ENCODE data around the gene ATP8A2. TPM values are rescaled to one million over a fixed set of nuclear protein-coding genes. Genes with fewer than 3 reads are reported as not detected.

ATP8A2 gene
- total and polyA plus RNA-seq, 4 donors: 0.01 to 0.08 (median 0.05) TPM; not detected in 1

DNA sequence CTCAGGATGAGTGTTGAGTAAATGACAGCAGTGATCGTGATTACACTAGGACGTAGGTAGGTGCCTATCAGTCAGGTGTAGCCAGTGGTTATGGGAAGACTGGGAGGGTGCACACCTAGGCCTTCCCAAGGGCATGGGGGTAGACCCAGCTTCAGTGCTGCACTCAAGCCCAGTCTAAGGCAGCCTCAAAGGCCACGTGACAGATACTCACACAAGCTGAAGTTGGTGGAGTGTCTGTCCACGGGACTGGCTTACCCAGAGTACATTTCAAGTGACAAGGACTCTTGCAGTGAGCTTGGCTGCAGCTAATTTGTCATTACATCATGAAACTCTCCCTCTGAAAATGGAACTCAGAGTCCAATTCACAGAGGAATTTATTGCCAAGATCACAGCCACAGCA lies 561.7 kb downstream of the ATP8A2 start:
- no peak for DNase-seq (ENCODE audit: low spot score)
- no peak for TF ChIP-seq JUND (IDR thresholded peaks at IDR 0.05)
- TF ChIP-seq HNF4G (IDR thresholded peaks at IDR 0.05): no peak
- TF ChIP-seq, protein P1, sequence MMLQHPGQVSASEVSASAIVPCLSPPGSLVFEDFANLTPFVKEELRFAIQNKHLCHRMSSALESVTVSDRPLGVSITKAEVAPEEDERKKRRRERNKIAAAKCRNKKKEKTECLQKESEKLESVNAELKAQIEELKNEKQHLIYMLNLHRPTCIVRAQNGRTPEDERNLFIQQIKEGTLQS (IDR thresholded peaks at IDR 0.05): no peak
- TF ChIP-seq GABPA (IDR thresholded peaks at IDR 0.05 in 1 of 2, conservative IDR thresholded peaks at IDR 0.05 in 1 of 2): no peak
- no peak for TF ChIP-seq FOXA2 (IDR thresholded peaks at IDR 0.05)
- no peak for TF ChIP-seq EGR1 (IDR thresholded peaks at IDR 0.05; ENCODE audit: low read depth in 2 of 2)
- no peak for TF ChIP-seq NR2F2 (IDR thresholded peaks at IDR 0.05)
- no peak overlapping the region for H3K4me3 ChIP-seq (ENCODE audit: low read depth in 1 of 3, low read length in 3 of 3)
- H3K36me3 ChIP-seq (ENCODE audit: control insufficient read depth in 4 of 4, insufficient read depth in 3 of 4, low read depth in 1 of 4, low read length in 3 of 4): no peaks in the 10 kb centered on the region
- no peak overlapping the region for H3K27ac ChIP-seq (ENCODE audit: low read depth in 1 of 2, low read length in 2 of 2)
- no peaks in the 10 kb centered on the region for H3K4me1 ChIP-seq (ENCODE audit: control insufficient read depth in 4 of 4, insufficient read depth in 4 of 4, low read length in 3 of 4)
- peaks cover 0 to 4% (median 3%) of the 10 kb centered on the region in 4 donors for H3K27me3 ChIP-seq (ENCODE audit: control insufficient read depth in 4 of 4, insufficient read depth in 4 of 4, low read length in 3 of 4)
- no peaks in the 10 kb centered on the region for H3K9me3 ChIP-seq (ENCODE audit: control insufficient read depth in 4 of 4, low read length in 3 of 4)
- WGBS: 71% methylated on average over 4 of the region's 4 CpGs
- no peak overlapping the region for H3K9ac ChIP-seq (ENCODE audit: low read depth in 1 of 2, low read length in 2 of 2)

DNA sequence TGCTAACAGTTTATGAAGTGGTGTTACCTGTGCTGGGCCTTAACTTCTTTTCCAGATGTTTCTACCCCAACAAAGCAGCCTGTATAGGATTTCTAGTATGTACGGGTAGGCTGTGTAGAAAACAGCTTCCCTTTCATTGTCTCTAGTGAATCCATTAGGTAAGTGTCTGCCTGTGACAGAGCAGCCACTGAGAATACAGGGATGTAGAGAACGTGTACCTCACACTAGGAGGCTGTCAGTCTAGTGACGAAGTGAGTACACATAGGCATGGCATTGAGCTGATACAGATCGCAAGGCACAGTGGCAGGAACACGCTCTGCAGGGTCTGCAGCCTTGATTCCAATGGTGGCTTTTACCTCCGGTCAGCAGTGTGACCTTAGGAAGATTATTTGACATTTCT lies 562.4 kb downstream of the ATP8A2 start:
- no peaks in the 10 kb centered on the region for H3K4me1 ChIP-seq (ENCODE audit: control insufficient read depth in 4 of 4, insufficient read depth in 4 of 4, low read length in 3 of 4)
- TF ChIP-seq EGR1 (IDR thresholded peaks at IDR 0.05; ENCODE audit: low read depth in 2 of 2): no peak
- no peak for TF ChIP-seq RXRA (IDR thresholded peaks at IDR 0.05)
- no peak for TF ChIP-seq CTCF (IDR thresholded peaks at IDR 0.05; ENCODE audit: low read depth, low read length, missing input control)
- TF ChIP-seq YY1 (IDR thresholded peaks at IDR 0.05): no peak
- TF ChIP-seq FOXA2 (IDR thresholded peaks at IDR 0.05): no peak
- no peak for TF ChIP-seq JUND (IDR thresholded peaks at IDR 0.05)
- no peak for TF ChIP-seq GABPA (IDR thresholded peaks at IDR 0.05 in 1 of 2, conservative IDR thresholded peaks at IDR 0.05 in 1 of 2)
- TF ChIP-seq SP1 (IDR thresholded peaks at IDR 0.05): no peak
- TF ChIP-seq FOXA1 (IDR thresholded peaks at IDR 0.05): no peak
- no peak for TF ChIP-seq RAD21 (IDR thresholded peaks at IDR 0.05)
- TF ChIP-seq, protein P2, sequence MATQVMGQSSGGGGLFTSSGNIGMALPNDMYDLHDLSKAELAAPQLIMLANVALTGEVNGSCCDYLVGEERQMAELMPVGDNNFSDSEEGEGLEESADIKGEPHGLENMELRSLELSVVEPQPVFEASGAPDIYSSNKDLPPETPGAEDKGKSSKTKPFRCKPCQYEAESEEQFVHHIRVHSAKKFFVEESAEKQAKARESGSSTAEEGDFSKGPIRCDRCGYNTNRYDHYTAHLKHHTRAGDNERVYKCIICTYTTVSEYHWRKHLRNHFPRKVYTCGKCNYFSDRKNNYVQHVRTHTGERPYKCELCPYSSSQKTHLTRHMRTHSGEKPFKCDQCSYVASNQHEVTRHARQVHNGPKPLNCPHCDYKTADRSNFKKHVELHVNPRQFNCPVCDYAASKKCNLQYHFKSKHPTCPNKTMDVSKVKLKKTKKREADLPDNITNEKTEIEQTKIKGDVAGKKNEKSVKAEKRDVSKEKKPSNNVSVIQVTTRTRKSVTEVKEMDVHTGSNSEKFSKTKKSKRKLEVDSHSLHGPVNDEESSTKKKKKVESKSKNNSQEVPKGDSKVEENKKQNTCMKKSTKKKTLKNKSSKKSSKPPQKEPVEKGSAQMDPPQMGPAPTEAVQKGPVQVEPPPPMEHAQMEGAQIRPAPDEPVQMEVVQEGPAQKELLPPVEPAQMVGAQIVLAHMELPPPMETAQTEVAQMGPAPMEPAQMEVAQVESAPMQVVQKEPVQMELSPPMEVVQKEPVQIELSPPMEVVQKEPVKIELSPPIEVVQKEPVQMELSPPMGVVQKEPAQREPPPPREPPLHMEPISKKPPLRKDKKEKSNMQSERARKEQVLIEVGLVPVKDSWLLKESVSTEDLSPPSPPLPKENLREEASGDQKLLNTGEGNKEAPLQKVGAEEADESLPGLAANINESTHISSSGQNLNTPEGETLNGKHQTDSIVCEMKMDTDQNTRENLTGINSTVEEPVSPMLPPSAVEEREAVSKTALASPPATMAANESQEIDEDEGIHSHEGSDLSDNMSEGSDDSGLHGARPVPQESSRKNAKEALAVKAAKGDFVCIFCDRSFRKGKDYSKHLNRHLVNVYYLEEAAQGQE (IDR thresholded peaks at IDR 0.05): no peak
- TF ChIP-seq, protein P1 (IDR thresholded peaks at IDR 0.05): no peak
- peaks cover 0 to 4% (median 3%) of the 10 kb centered on the region in 4 donors for H3K27me3 ChIP-seq (ENCODE audit: control insufficient read depth in 4 of 4, insufficient read depth in 4 of 4, low read length in 3 of 4)
- H3K4me3 ChIP-seq (ENCODE audit: low read depth in 1 of 3, low read length in 3 of 3): no peak overlapping the region
- no peaks in the 10 kb centered on the region for H3K9me3 ChIP-seq (ENCODE audit: control insufficient read depth in 4 of 4, low read length in 3 of 4)
- no peaks in the 10 kb centered on the region for H3K36me3 ChIP-seq (ENCODE audit: control insufficient read depth in 4 of 4, insufficient read depth in 3 of 4, low read depth in 1 of 4, low read length in 3 of 4)
- WGBS: 77% methylated on average over 6 of the region's 6 CpGs
- DNase-seq (ENCODE audit: low spot score): no peak
- no peak overlapping the region for H3K27ac ChIP-seq (ENCODE audit: low read depth in 1 of 2, low read length in 2 of 2)
- no peak overlapping the region for H3K9ac ChIP-seq (ENCODE audit: low read depth in 1 of 2, low read length in 2 of 2)

Data from liver (tissue), 9 donors.